IMR-90 (cell line): ENCODE measurements around the gene COL5A1. TPM values are rescaled to one million over a fixed set of nuclear protein-coding genes. Genes with fewer than 3 reads are reported as not detected.

Experiments
- ATAC-seq: fragments of 200-7000 bp; cut with Tn5 transposase; 2 replicates; pipeline ENCODE4 v1.9.1; 2020; ENCODE audit warnings: low read depth, mild to moderate bottlenecking, moderate library complexity
- BruUV-seq: library from RNA; stranded (reverse); fragments of 400-500 nt; replicated peaks from 2 replicates; lab custom pipeline; 2021; lab: Mats Ljungman, UMichigan
- CTCF ChIA-PET: fragments of 300-600 bp; formaldehyde crosslinking; extraction: SDS; loops from one replicate; lab custom pipeline; 2021; ENCODE audit warnings: antibody characterized with exemption; lab: Yijun Ruan, JAX
- POLR2A ChIA-PET: fragments of 300-600 bp; sonication (Branson Sonifier 250); formaldehyde crosslinking; loops from one replicate; lab custom pipeline; 2022; ENCODE audit warnings: antibody characterized with exemption; ENCODE audit not compliant: unreplicated experiment; lab: Charles Lee
- DNase-seq: peaks from one replicate; pipeline ENCODE4 v3.0.0; 2013
- H2AFZ ChIP-seq: replicated peaks from 2 replicates; pipeline ENCODE3; 2013; ENCODE audit warnings: low read length, mild to moderate bottlenecking; ENCODE audit not compliant: poor library complexity
- H2AK5ac ChIP-seq: 2 replicates; pipeline ENCODE4 v1.6.1; 2013; ENCODE audit warnings: low read depth, low read length, inconsistent platforms
- H2AK9ac ChIP-seq: replicated peaks from 2 replicates; pipeline ENCODE3; 2013; ENCODE audit warnings: mild to moderate bottlenecking, low read depth, low read length, moderate library complexity; ENCODE audit not compliant: poor library complexity
- H2BK120ac ChIP-seq: 2 replicates; pipeline ENCODE4 v1.6.1; 2013; ENCODE audit warnings: low read depth, low read length, inconsistent platforms
- H2BK15ac ChIP-seq: 3 replicates; pipeline ENCODE4 v1.6.1; 2013; ENCODE audit warnings: low read depth, low read length, inconsistent platforms
- H2BK20ac ChIP-seq: 2 replicates; pipeline ENCODE4 v1.6.1; 2013; ENCODE audit warnings: low read depth, mild to moderate bottlenecking, inconsistent platforms, low read length, moderate library complexity
- H2BK5ac ChIP-seq: 2 replicates; pipeline ENCODE4 v1.6.1; 2013; ENCODE audit warnings: mild to moderate bottlenecking, low read depth, low read length, inconsistent platforms; ENCODE audit not compliant: poor library complexity, severe bottlenecking
- H3K14ac ChIP-seq: replicated peaks from 2 replicates; pipeline ENCODE4 v1.6.1; 2013; ENCODE audit warnings: low read depth, low read length, inconsistent platforms
- H3K18ac ChIP-seq: 2 replicates; pipeline ENCODE4 v1.6.1; 2013; ENCODE audit warnings: low read depth, low read length, control low read depth
- H3K23ac ChIP-seq: 2 replicates; pipeline ENCODE4 v1.6.1; 2013; ENCODE audit warnings: low read depth, low read length, inconsistent platforms
- H3K27ac ChIP-seq: 2 replicates; pipeline ENCODE4 v1.5.1; 2013; ENCODE audit warnings: mild to moderate bottlenecking, control low read depth, low read length; ENCODE audit not compliant: insufficient read depth
- H3K27me3 ChIP-seq: 2 replicates; pipeline ENCODE4 v1.6.1; 2013; ENCODE audit warnings: low read length; ENCODE audit not compliant: control insufficient read depth, insufficient read depth
- H3K36me3 ChIP-seq: 2 replicates; pipeline ENCODE4 v1.6.1; 2013; ENCODE audit warnings: low read length, mixed read lengths; ENCODE audit not compliant: control insufficient read depth, insufficient read depth
- H3K4ac ChIP-seq: 2 replicates; pipeline ENCODE4 v1.6.1; 2013; ENCODE audit warnings: low read depth, low read length, inconsistent platforms
- H3K4me1 ChIP-seq: 2 replicates; pipeline ENCODE4 v1.6.1; 2013; ENCODE audit warnings: low read length, mixed read lengths; ENCODE audit not compliant: control insufficient read depth, insufficient read depth
- H3K4me2 ChIP-seq: 2 replicates; pipeline ENCODE4 v1.6.1; 2013; ENCODE audit warnings: low read depth, mild to moderate bottlenecking, control low read depth, low read length, moderate library complexity
- H3K4me3 ChIP-seq: 2 replicates; pipeline ENCODE4 v1.5.1; 2013; ENCODE audit warnings: low read depth, mild to moderate bottlenecking, control low read depth, low read length, moderate library complexity; ENCODE audit not compliant: insufficient read depth
- H3K56ac ChIP-seq: 2 replicates; pipeline ENCODE4 v1.6.1; 2013; ENCODE audit warnings: low read length, inconsistent platforms; ENCODE audit not compliant: insufficient read depth; ENCODE audit errors: extremely low read depth
- H3K79me1 ChIP-seq, 2 experiments: 2 replicates each; pipeline ENCODE4 v1.6.1; 2013; ENCODE audit warnings: low read length in 2 of 2, inconsistent platforms in 1 of 2, low read depth in 1 of 2
- H3K9ac ChIP-seq: 2 replicates; pipeline ENCODE4 v1.6.1; 2013; ENCODE audit warnings: low read depth, low read length, control low read depth
- H3K9me1 ChIP-seq: 2 replicates; pipeline ENCODE4 v1.6.1; 2013; ENCODE audit warnings: low read length, inconsistent platforms; ENCODE audit not compliant: insufficient read depth
- H3K9me3 ChIP-seq: 2 replicates; pipeline ENCODE4 v1.6.1; 2013; ENCODE audit warnings: low read length; ENCODE audit not compliant: control insufficient read depth, insufficient read depth
- H4K20me1 ChIP-seq: 2 replicates; pipeline ENCODE4 v1.6.1; 2013; ENCODE audit warnings: low read length, inconsistent platforms; ENCODE audit not compliant: insufficient read depth
- H4K5ac ChIP-seq: 2 replicates; pipeline ENCODE4 v1.6.1; 2013; ENCODE audit warnings: mild to moderate bottlenecking, low read depth, low read length, control low read depth
- H4K8ac ChIP-seq, 2 experiments: 2 replicates each; pipeline ENCODE4 v1.6.1; 2013; ENCODE audit warnings: low read depth in 2 of 2, low read length in 2 of 2, control low read depth in 1 of 2, inconsistent platforms in 1 of 2
- H4K91ac ChIP-seq: 2 replicates; pipeline ENCODE4 v1.6.1; 2013; ENCODE audit warnings: low read depth, low read length, inconsistent platforms; ENCODE audit not compliant: insufficient read depth
- FOS ChIP-seq: fragments of 150-350 bp; IDR thresholded peaks from 2 replicates; pipeline ENCODE4 v1.6.1; 2016; ENCODE audit warnings: low read depth, low read length
- MAZ ChIP-seq: IDR thresholded peaks from 2 replicates; pipeline ENCODE4 v1.6.1; 2012; ENCODE audit warnings: low read depth, mild to moderate bottlenecking, low read length, improper control_type of control experiment, moderate library complexity, borderline replicate concordance
- RAD21 ChIP-seq: IDR thresholded peaks from 2 replicates; pipeline ENCODE4 v1.6.1; 2012; ENCODE audit warnings: low read length, improper control_type of control experiment
- SMC3 ChIP-seq: fragments of 150-350 bp; IDR thresholded peaks from 2 replicates; pipeline ENCODE4 v1.6.1; 2016; ENCODE audit warnings: low read depth, mild to moderate bottlenecking, antibody characterized with exemption, low read length, moderate library complexity
- WGBS, 2 experiments: methylation state at CpG; one replicate each; pipeline versions ENCODE4 v1.1.5 to v1.1.7; 2013; ENCODE audit warnings: missing lambda C conversion rate in 2 of 2; ENCODE audit not compliant: insufficient read length in 1 of 2; ENCODE audit errors: extremely low coverage in 2 of 2; 5-methylcytosine and 5-hydroxymethylcytosine counted together
- dilution Hi-C: fragments of 300-500 bp; cut with HindIII; formaldehyde crosslinking; loops from one replicate; pipeline ENCODE4 v1.14.3; 2018; ENCODE audit warnings: low sequenced_read_pairs; ENCODE audit not compliant: unreplicated experiment
- in situ Hi-C: fragments of 300-500 bp; cut with MboI; formaldehyde crosslinking; loops from 3 replicates; pipeline ENCODE4 v1.14.3; 2019; ENCODE audit warnings: low sequenced_read_pairs, inconsistent platforms, mixed read lengths
- intact Hi-C: fragments of 100-400 bp; cut with micrococcal nuclease; formaldehyde crosslinking; loops from 2 replicates; pipeline ENCODE4 v1.10.0; 2022
- polyA plus RNA-seq, 3 experiments: library from polyadenylated mRNA; depleted of rRNA; stranded (reverse); fragments of >200 nt; gene quantifications; 2 replicates each; pipeline ENCODE4 v1.2.3, GENCODE V29; 2012; ENCODE audit warnings: low replicate concordance in 1 of 3
- total RNA-seq: library from RNA; depleted of rRNA; stranded (reverse); fragments of >200 nt; gene quantifications from 2 replicates; pipeline ENCODE4 v1.2.3, GENCODE V29; 2012

Gene COL5A1
- total and polyA plus RNA-seq, 2 of the 4 experiments (the other 2 are of a cell fraction) = 19.2 to 173 TPM

- Histone ChIP-seq H2AFZ (no peak overlapping the region), H3K27me3 (peaks cover 40% of the 10 kb centered on the region), H2BK5ac (no peak overlapping the region), H3K9me3 (no peaks in the 10 kb centered on the region), H2AK5ac (no peak overlapping the region), H3K4me2 (no peak overlapping the region), H2BK15ac (no peak overlapping the region), H3K4ac (no peak overlapping the region), H2BK120ac (no peak overlapping the region), H3K14ac (no peak overlapping the region), H3K4me1 (no peaks in the 10 kb centered on the region), H4K20me1 (no peaks in the 10 kb centered on the region), H3K56ac (no peak overlapping the region), H3K27ac (no peak overlapping the region), H3K23ac (no peak overlapping the region), H4K8ac (no peak overlapping the region), H3K36me3 (no peaks in the 10 kb centered on the region), H3K9me1 (no peaks in the 10 kb centered on the region), H2AK9ac (no peak overlapping the region), H3K4me3 (no peak overlapping the region), H4K5ac (no peak overlapping the region), H4K91ac (no peak overlapping the region), H3K9ac (no peak overlapping the region), H3K18ac (no peak overlapping the region), H3K79me1 (no peaks in the 10 kb centered on the region), H2BK20ac (no peak overlapping the region)
- ChIA-PET CTCF (no interaction called here), POLR2A (no interaction called here)
- TF ChIP-seq SMC3 = no peak
- TF ChIP-seq FOS = no peak
- no peak for TF ChIP-seq MAZ
- no peak for TF ChIP-seq RAD21
- intact Hi-C loops (no loop called here), dilution Hi-C loops (no loop called here), in situ Hi-C loops (no loop called here)
- WGBS, 2 experiments = 84% methylated on average over 6 of the region's 10 CpGs; no CpG with 5 or more reads in 1 of the 2 experiments
- ATAC-seq (no peak), DNase-seq (no peak)
- no TSS peak for BruUV-seq
Observed at GRCh38 chr9:134887219-134887618, 245.6 kb downstream of the COL5A1 start.
